Testis (tissue), 2 donors: ENCODE measurements around the gene GRB7.

ENCODE experiments used
- CTCF ChIP-seq, 3 experiments: fragments of 450-650 bp in 2 of 3; fragments of 200-600 bp in 1 of 3; sonication (generic) in 1 of 3; IDR thresholded peaks; one replicate each; pipeline ENCODE4 v1.5.1; 2016 to 2019; ENCODE audit warnings: antibody characterized with exemption in 3 of 3, mild to moderate bottlenecking in 2 of 3, moderate library complexity in 1 of 3
- POLR2A ChIP-seq: fragments of 450-650 bp; IDR thresholded peaks from one replicate; pipeline ENCODE4 v1.6.1; 2017; ENCODE audit warnings: antibody characterized with exemption, mild to moderate bottlenecking, moderate library complexity

GRCh38 chr17:39722965-39723848 lies 14.5 kb upstream of the GRB7 start:
- TF ChIP-seq POLR2A (no peak), CTCF (IDR thresholded peaks at IDR 0.05) (no peak)
